Measurements from ENCODE around the gene FOXO1.
"Not testable (repeated sequence)": the region's sequence is repeated elsewhere in the genome, so short reads cannot be mapped to it uniquely, and the experiment has no call there.

FOXO1 gene

DNA sequence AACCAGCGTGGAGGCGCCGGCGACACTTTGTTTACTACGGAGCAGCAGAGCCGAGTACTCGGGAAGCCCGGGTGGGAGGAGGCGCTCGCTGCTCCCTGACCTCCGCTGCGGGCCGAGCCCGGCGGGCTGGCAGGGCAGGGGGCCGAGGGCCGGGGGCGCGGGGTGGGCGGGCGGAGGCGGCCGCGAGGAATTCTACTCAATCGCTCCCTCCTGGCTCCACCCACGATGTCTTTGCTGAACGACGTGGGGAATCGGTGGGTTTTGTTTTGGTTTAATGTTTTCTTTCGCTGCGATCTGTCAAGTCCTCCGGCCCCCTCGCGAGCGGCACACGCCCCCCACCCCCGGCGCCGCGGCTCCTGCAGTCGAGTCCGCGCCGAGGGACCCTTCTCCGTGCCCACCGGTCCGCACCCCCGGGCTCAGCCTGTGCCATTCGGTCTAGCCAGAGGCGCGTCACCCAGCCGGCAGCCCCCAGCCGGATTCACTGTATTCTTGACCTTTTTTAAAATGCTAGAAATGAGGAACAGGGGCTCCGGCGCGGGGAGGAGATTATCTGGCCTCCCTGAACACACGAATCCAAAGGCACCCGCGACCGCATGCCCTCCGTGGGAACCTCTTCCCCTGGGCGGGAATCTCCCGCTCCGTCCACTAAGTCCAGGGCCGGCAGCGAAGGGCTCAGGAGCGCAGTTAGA, 636 bp upstream of the FOXO1 start:
- no peak for TF ChIP-seq CTCF (IDR thresholded peaks at IDR 0.05)
- Histone ChIP-seq H3K27ac (peak overlapping the region; percentile 100), H3K4me3 (peak overlapping the region; percentile 98)
- DNase-seq (ENCODE audit: low spot score): peak; percentile 82

GRCh38 chr13:40665126-40666044, 1.1 kb downstream of the FOXO1 start:
- peak; percentile 77 for DNase-seq (ENCODE audit: low spot score)
- Histone ChIP-seq H3K27ac (peak overlapping the region; percentile 100), H3K4me3 (peak overlapping the region; percentile 98)
- TF ChIP-seq CTCF (IDR thresholded peaks at IDR 0.05): no peak

GRCh38 chr13:40664350-40665125, 1.9 kb downstream of the FOXO1 start:
- DNase-seq (ENCODE audit: low spot score): peak; percentile 86
- TF ChIP-seq CTCF (IDR thresholded peaks at IDR 0.05): no peak
- Histone ChIP-seq H3K27ac (peak overlapping the region; percentile 100), H3K4me3 (peak overlapping the region; percentile 98)

GRCh38 chr13:40664100-40664349, 2.4 kb downstream of the FOXO1 start:
- Histone ChIP-seq H3K4me3 (peak overlapping the region; percentile 98), H3K27ac (peak overlapping the region; percentile 100)
- not testable (repeated sequence) for DNase-seq (ENCODE audit: low spot score)

- no peak for DNase-seq (ENCODE audit: low spot score)
- Histone ChIP-seq H3K27ac (peak overlapping the region; percentile 39 to 100), H3K4me3 (peak overlapping the region; percentile 98)
- no peak for TF ChIP-seq CTCF (IDR thresholded peaks at IDR 0.05)
Measured at GRCh38 chr13:40662866-40663265, 3.6 kb downstream of the FOXO1 start.

DNA sequence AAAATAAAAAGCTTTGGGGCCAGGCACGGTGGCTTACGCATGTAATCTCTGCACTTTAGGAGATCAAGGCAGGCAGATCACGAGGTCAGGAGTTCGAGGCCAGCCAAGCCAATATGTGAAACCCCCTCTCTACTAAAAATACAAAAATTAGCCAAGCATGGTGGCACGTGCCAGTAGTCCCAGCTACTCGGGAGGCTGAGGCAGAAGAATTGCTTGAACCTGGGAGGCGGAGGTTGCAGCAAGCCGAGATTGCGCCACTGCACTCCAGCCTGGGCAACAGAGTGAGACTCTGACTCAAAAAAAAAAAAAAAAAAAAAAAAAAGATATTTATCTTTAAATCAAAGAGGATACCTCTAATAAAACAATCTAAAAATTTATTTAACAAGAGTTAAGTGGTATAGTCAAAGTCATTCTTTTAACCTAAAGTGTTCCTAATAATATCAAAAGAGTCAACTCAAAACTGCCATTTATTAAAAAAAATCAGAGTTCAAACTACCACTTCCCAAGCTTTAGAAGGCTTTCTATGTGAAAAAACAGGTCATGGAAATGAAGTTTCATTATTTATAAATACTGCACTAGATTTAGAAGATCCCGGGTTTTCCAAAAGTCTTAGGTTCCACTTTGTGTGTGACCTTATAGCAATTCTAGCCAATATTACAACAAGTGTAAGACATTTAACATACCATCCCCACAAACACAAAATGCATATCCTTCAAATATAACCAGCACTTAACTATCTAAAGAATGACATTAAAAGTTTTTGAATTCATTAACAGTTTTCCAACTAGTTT, 4.4 kb downstream of the FOXO1 start:
- Histone ChIP-seq H3K27ac (peak overlapping the region; percentile 39 to 100), H3K4me3 (peak overlapping the region; percentile 98)
- no peak for TF ChIP-seq CTCF (IDR thresholded peaks at IDR 0.05)
- no peak for DNase-seq (ENCODE audit: low spot score)
